Ramos (cell line): ENCODE data around the gene EPHX1.
"Not testable (repeated sequence)": the region's sequence is repeated elsewhere in the genome, so short reads cannot be mapped to it uniquely, and the experiment has no call there.

Source experiments
- in situ Hi-C: fragments of 300-500 bp; cut with MboI; formaldehyde crosslinking; loops from one replicate; pipeline ENCODE4 v1.14.3; 2022; ENCODE audit warnings: low sequenced_read_pairs; ENCODE audit not compliant: unreplicated experiment

Gene EPHX1

DNA sequence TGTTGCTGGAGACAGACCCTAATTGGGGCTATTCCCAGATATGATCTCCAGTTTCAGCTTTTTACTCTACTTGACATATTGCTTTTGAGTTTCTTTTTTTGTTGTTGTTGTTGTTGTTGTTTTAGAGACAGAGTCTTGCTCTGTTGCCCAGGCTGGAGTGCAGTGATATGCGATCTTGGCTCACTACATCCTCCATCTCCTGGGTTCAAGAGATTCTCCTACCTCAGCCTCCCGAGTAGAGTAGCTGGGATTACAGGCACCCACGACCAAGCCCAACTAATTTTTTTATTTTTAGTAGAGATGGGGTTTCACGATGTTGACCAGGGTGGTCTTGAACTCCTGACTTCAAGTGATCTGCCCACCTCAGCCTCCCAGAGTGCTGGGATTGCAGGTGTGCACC is 33.6 kb upstream of the EPHX1 start:
- in situ Hi-C loops: loop anchor here (10.0 kb wide), 1 partner anchor 199 kb away; no protein-coding TSS in a partner anchor

DNA sequence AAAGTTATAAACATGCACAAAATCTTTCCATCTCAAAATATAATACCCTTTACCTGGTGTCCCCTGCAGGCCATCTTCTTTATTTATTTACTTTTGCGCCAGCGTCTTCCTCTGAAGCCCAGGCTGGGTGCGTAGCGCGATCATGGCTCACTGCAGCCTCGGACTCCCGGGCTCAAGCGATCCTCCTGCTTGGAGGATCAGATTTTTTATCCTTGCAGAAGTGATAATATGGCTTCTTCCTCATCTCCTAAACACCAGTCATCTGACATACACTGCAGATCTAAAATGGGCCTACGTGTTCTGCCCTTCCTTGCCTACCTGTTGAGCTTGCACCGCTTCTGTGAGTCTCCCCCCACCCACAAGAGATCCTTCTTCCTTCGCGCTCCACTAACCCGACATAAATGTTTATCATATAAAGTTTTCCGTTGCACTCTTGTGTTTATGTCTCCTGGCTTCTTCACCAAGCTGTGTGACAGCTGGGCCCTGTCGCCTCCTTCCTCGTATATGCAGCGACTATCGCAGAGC is 32.8 kb upstream of the EPHX1 start:
- in situ Hi-C loops: loop anchor here (10.0 kb wide), 1 partner anchor 198 kb away; no protein-coding TSS in a partner anchor

DNA sequence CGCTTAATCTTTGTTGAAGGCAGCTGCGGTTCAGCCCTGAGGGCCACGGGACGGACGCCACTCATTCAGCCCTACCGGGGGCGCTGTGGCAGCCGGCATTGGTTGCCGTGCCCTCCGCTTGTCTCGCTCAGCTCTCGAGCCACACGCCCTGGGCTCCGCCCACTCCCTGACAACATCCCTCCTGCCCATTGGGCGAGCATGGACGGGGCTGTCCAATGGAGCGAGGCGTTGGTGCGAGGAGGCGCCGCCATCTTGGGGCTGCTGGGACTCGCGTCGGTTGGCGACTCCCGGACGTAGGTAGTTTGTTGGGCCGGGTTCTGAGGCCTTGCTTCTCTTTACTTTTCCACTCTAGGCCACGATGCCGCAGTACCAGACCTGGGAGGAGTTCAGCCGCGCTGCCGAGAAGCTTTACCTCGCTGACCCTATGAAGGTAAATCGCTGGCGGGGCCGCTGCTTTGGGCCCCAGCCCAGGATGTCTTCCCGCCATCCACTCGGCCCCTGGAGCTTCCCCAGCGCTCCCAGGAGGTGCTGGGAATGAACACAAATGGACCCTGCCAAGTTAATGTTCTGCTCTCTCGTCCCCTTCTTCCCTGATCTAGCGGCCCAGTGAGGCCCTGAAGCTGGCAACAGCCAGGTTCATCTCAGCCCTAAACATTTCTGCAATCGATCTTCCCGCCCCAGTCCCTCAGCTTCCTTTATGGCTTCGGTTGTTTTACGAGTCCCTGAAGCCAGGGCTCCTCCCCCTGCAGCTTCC is 32.2 kb upstream of the EPHX1 start, which contains the start of gene SRP9:
Gene SRP9, plus strand, starts transcription at position 244 of the 754 bp plus-strand sequence. Its CDS starts 115 bp downstream, at position 359.
- in situ Hi-C loops: loop anchor here (10.0 kb wide), 1 partner anchor 197 kb away; no protein-coding TSS in a partner anchor

DNA sequence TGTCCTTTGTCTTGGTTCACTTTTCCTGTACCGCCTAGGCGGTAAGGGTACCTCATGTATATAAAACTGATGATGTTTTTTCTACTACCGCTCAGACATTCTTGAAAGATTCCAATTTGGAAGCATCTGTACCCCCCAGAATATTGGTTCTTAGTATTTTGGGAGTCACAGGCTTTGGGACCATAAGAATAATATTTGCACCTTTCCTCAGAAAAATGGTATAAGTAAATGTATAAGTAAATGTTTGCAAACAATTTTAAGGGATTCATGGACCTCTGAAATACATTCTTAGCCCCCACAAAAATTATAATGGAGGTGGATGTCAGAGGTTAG is 31.6 kb upstream of the EPHX1 start:
- in situ Hi-C loops: loop anchor here (10.0 kb wide), 1 partner anchor 196 kb away; no protein-coding TSS in a partner anchor

DNA sequence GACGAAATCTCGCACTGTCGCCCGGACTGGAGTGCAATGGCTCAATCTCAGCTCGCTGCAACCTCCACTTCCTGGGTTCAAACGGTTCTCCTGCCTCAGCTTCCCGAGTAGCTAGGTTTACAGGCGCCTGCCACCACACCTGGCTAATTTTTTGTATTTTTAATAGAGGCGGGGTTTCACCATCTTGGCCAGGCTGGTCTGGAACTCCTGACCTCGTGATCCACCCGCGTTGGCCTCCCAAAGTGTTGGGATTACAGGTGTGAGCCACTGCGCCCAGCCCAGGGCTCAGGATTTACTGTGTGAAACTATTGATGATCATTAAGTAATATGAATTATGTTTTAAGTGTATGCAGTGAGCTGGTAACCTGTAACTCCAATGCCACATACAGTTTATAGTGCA is 30.8 kb upstream of the EPHX1 start:
- in situ Hi-C loops: loop anchor here (10.0 kb wide), 1 partner anchor 196 kb away; no protein-coding TSS in a partner anchor

DNA sequence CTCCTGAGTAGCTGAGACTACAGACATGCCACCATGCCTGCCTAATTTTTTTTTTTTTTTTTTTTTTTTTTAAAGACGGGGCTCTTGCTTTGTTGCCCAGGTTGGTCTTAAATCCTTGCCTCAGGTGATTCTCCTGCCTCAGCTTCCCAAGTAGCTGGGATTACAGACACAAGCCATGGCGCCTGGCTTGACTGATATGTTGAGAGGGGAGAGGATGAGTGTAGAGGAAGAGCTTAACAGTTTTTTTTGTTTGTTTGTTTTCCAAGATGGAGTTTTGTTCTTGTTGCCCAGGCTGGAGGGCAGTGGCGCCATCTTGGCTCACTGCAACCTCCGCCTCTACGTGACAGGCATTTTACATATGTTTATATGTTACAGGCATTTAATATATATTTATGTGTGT is 29.8 kb upstream of the EPHX1 start:
- in situ Hi-C loops: no loop called here

DNA sequence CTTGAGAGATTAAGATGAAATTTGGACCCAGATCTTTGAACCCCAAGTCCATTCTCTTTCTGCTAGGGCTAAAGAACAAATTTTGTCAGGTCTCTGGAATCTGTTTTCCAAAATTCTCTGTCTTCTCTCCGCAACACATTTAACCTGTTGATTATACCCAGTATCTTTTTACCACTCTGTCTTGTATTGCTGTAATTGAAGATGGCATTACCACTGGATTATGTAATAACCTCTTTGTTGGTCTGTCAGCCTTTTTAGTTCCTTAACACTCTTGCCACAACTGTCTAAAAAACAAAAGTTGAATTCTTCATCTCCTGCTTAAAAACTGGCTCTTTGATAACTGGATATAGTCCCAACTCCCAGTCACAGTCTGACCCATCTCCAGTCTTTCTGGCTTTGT is 29.3 kb upstream of the EPHX1 start:
- in situ Hi-C loops: no loop called here

DNA sequence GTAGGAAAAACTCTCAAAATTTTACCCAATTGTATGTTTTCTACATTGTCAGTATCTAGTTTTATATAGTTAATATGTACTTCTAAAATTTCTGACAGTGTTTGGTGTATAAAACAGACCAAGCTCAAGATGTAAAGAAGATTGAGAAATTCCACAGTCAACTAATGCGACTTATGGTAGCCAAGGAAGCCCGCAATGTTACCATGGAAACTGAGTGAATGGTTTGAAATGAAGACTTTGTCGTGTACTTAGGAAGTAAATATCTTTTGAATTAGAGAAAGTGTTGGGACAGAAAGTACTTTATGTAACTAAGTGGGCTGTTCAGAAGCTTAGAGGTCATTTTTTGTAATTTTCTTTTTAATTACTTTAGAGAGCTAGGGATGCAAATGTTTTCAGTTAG is 20.8 kb upstream of the EPHX1 start:
- in situ Hi-C loops: not testable (repeated sequence)

DNA sequence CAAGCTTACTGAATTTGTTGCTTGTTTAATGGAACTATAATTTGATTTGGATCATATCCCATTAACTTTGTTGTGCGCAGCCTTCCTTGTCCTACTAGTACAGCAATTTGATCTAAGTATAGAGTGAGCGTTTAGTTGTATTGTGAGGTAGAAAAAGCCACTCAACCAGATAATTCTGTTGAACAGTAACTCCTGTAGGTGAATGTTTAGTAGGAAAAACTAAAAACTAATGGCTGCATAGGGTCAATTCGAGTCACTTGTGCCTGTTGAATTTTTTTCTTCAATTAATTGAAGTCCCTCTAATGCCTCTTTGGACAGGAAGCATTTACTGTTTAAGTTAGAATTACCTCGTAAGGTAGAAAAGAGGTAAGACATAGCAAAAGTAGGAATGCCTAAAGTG is 15.0 kb upstream of the EPHX1 start:
- in situ Hi-C loops: no loop called here

DNA sequence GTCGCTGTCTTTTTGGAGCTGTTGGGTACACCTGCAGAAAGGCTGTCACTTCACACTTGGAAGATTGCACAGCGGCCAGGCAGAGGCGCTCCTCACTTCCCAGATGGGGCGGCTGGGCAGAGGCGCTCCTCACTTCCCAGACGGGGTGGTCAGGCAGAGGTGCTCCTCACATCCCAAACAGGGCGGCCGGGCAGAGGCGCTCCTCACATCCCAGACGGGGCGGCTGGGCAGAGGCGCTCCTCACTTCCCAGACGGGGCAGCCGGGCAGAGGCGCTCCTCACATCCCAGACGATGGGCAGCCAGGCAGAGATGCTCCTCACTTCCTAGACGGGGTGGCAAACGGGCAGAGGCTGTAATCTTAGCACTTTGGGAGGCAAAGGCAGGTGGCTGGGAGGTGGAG is 13.8 kb upstream of the EPHX1 start:
- in situ Hi-C loops: not testable (repeated sequence)

DNA sequence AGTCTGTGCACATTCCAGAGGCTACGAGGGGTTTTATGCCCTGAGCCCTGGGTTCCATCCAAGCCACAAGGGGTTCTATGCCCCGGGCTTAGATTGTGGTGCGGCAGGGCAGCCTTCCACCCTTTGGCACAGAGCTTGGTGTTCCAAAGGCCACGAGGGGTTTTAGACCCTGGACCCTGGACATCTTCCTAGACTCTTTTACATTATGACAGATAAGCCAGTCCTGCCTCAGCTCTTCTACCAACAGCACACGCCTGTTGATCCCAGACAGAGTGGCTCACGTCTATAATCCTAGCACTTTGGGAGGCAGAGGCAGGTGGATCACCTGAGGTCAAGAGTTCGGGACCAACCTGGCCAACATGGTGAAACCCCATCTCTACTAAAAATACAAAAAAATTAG is 8.8 kb upstream of the EPHX1 start:
- in situ Hi-C loops: not testable (repeated sequence)

DNA sequence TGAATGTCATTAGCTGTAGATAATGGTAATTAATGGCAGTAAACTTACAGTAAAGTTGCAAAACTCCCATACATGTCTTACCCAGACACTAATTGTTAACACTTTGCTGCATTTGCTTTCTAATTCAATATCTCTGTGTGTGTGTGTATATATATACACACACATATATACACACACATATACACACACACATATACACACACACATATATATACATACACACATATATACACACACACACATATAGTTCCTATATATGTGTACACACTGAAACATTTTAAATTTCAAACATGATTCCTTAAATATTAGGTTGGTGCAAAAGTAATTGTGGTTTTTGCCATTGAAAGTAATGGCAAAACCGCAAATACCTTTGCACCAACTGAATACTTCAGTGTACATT is 3.7 kb upstream of the EPHX1 start:
- in situ Hi-C loops: no loop called here

DNA sequence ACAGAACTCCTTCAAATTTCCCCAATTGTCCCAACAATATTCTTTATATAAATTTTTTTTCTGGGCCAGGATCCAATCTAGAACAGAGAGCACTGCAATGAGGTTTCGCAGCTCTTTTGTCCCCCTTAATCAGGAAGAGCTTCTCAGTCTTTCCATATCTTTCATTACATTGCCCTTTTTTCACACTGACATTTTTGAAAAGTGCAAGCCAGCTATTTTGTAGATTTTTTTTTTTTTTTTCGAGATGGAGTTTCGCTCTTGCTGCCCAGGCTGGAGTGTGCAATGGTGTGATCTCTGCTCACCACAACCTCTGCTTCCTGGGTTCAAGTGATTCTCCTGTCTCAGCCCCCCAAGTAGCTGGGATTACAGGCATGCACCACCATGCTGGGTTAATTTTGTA is 3.2 kb upstream of the EPHX1 start:
- in situ Hi-C loops: not testable (repeated sequence)

DNA sequence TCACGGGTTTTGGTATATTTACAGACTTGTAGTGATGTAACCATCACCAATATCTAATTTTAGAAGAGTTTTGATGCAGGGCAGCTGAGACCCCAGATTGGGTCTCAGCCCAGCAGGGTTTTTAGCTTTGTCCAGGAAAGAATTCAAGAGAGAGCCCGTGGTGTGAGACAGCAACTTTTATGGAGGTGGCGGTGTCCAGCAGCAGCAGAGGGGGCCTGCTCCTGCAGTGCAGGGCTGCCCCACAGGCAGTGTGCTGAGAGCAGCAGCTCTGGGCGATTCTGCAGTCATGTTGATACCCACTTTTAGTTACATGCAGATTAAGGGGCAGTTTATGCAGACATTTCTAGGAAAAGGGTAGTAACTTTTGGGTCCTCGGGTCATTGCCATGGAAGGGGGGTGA is 1.8 kb upstream of the EPHX1 start:
- in situ Hi-C loops: no loop called here

DNA sequence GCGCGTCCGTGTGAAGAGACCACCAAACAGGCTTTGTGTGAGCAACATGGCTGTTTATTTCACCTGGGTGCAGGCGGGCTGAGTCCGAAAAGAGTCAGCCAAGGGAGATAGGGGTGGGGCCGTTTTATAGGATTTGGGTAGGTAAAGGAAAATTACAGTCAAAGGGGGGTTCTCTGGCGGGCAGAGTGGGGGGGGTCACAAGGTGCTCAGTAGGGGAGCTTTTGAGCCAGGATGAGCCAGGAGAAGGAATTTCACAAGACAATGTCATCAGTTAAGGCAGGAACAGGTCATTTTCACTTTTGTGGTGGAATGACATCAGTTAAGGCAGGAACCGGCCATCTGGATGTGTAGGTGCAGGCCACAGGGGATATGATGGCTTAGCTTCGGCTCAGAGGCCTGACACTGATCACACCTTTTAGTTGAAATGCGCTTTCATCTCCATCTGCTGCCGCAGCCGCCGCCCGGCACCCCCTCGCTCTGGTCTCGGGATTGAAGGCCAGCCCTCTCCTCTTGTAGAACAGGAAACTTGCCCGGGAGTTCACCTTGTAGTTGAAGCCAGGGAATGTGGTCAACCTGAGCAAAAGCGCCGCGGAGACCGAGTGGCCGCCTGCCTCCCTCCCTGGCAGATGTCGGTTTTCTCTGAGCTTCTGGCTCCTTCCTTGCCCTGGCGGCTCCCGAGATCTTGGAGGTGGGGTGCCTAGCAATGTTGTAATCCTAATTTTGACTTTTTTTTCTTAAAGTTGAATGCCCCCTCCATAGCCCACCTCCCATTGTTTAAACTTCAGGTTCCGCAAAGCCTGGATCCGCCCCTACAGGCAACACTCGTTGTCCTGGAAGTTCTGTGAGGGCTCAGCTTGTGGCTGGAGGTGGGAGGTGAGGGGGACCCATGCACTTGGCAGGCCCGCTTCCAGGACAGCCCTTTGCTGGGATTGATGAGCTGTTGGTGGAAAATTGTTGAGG is 935 bp downstream of the EPHX1 start:
- in situ Hi-C loops: not testable (repeated sequence)

DNA sequence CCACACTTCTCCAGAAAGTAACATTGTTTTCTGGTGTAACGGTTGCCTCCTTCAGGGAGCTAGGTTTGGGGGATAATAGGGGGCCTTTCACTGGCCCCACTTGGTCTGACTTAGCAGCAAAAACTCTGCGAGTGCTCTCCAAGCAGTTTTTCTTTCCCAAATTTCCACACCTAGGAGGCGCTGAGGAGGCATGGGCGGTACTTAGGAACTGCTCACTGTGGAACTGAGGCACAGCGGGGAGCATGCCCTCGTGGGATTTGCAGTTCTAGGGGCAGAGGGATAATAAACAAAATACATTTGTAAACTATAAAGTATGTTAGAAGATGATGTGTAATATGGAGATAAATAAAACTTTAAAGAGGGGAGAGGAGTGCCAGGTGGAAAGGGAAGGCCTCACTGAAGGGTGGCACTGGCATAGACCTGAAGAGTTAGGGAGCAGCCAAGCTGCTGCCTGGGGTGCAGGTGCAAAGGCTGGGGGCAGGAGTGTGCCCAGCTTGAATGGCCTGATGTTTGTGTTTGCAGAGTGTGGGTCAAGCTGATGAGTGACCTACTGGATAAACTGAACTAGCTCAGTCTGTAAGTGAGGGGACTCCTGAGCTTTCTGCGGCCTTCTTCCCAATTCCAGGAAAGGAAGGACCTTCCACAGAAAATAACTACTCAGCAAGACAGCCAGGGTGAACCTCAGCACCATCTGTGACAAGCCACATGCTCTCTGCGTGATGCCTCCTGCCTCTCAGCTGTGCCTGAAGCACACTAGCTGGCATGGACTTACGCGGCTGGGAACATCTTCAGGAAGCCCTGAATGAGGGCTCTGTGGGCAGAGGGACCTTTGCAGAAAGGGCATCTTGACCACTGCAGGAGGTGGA is 1.9 kb downstream of the EPHX1 start:
- in situ Hi-C loops: no loop called here

DNA sequence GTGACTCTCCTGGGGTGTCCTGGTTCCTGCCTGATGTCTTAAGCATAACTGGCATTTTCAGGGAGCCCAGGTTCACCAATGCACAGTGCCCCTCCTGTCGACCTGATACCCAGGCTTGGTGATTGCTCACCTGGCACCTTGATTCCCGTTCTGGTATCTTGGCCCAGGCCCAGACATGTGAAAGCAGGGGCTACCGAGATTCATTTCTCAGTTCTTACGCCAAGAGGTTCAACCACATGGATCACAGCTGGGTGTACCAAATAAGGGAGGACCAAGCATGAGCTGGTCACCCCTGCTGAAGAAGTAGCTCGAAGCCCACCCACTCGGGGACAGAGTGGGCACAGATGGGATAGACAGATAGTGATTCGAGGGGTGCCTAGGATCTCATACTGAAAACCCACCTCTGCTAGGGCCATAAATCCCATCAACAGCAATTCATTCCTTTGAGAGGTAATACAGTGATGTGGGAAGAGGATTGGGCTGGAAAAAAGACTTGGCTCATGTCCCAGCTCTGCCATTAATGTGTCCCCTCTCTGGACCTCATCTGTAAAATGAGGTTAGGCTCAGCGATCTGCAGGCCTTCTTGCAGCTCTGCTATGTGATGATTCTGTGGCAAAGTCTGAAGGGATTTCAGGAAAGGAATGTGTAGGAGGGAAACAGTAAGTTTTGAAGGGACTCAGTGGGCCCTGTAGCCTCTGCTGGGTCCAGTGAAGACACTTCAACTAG is 2.7 kb downstream of the EPHX1 start:
- in situ Hi-C loops: no loop called here

DNA sequence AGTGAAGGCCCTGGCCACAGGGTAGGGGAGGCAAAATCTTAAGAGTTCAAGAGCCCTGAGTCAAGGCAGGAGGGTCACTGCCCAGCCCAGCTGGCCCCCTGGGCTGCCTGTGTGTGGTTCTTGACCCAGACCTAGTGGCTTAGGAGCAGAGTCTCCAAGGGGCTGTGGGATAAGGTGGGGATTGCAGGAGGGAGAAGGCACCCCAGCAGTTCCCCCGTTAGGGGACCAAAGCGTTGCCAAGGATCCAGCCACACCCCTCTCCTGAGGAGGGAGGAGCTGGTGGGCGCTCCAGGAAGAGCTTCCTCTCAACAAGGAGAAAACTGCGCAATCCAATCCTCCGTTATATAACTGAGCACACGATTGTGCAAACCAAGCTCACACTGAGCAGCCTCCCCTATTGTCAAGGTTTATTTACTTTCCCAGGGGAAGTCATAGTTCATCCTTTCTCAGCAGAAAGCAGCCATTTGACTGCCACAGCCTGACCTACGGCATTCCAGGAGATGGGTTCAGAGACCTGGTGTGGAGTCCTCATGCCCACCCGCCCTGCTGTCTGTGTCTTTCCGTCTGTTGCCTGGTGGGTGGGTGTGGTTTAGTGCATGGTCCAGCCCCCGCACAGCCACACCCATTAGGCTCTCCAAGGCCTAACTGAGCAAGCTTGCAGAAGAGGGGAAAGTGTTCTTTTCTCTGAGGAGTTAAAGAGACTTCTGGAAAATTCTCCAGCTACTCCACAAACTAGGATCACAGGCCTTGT is 3.5 kb downstream of the EPHX1 start:
- in situ Hi-C loops: no loop called here

DNA sequence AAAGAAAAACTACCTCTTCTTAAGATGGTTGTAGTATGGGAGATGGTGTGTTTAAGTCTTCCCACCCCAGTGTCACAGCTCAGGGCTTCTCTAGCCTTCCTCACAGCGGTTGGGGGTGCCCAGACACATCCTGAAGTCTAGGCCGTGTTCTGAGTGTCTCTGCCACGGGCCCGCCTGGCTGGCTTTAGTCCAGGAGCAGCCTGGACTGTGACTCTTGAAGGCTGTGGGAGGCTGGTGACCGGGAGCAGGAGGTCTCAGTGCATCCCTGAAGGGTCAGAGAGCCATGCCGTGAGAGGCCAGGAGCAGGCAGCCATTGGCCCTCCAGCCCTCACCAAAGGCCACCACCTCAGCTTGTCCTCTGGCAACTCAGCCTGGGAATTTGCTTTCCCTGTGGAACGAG is 4.5 kb downstream of the EPHX1 start:
- in situ Hi-C loops: no loop called here
